NAMALWA (cell line): ENCODE data around the gene IL4R.
"Not testable (repeated sequence)": the region's sequence is repeated elsewhere in the genome, so short reads cannot be mapped to it uniquely, and the experiment has no call there.

ENCODE experiments used
- DNase-seq: peaks from one replicate; pipeline ENCODE4 v3.0.0-alpha.2; 2015; ENCODE audit warnings: low spot score

Gene IL4R

DNA sequence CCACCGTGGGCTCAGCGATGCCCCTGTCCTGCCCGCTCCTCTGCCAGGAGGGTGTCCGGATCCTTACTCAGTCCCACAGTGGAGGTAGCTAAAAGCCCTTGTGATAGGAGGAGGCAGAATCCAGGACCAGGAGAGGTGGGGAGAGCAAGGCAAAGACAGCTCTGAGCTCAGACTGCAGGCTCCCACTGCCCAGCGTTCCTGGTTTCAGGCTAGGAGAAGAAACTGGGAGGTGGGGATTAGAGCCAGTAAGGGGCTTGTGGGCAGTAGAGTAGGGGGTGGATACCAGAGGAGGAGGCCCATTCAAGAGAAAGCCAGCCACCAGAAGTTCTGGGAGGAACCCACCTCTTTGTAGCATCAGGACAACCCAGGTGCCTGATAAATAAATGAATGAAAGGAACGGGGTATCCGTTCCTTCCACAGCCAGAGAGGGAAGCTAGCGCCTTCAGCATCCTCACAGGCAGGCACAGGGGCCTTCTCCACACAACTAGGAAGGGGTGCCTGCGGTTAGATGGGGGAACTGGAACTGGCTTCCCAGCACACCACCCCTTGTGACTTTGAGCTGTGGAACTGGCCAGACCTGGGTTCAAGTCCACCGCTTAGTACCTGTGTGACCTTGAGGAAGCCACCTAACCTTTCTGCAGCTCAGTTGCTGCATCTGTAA is 90.5 kb downstream of the IL4R start:
- no peak for DNase-seq

DNA sequence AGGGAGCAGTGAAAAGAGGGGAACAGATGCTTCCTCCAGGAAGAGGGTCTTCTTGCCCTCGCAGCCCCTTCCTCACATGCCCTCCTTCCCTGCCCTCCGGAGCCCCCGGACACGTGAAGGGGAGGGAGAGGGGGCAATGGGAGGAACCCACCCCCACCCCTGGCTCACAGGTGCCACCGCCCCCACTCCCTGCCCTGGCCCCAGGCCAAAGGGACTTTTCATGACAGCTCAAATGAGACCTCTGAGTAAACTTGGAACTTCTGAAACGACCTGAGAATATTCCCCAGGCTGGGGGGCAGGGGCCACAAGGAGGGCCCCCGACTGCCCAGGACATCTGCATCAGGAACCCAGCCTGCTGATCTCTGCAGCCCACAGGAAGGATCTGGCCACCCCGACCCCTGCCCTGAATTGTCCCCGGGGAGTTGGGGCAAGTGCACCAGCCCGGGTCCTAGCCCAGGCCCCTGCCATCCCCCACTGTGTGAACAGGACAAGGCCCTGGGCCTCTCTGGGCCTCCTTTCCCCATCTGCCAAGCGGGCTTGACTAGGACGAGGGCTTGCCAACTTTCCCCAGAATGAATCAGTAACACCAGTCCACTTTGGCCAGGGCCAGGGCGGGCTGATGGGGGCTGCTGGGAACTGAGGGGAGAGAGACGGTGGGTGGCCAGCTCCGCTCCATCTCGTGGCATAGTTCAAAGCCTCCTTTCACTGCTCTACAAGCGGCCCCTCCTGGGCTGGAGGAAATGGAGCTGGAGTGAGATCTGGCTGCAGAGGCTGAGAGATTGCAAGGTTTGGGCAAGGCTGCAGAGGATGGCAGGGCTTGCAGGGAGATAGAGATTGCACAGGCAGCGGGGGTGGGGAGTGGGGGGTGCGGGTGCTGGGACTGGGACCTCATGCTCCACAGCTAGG is 92.0 kb downstream of the IL4R start:
- no peak for DNase-seq

DNA sequence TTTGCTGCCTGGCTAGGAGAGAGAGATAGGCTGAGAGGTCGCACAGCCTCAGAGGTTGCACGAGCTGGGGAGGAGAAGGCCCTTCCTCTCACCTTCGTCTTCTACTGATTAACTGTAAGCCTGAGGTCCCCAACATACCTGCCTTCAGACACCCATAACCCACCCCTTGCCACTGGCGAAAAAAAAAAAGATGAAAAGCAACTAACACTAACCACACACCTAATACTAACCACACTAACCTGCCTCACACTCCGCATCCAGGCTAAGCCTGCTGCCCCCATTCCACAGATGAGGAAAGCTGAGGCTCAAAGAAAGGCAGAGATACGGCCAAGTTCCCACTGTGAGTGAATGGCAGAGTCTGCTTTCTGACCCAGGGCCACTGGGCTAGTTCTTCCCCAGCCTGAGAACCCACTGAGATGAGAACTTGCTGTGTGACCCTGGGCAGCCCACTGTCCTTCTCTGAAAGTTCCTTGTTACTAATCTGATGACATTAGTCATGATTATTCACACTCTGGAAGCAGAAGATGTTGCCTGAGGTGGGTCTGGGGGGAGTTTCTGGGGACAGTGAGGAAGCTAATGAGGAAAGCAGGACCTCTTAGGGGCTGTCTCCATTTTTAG is 92.8 kb downstream of the IL4R start:
- DNase-seq: no peak

DNA sequence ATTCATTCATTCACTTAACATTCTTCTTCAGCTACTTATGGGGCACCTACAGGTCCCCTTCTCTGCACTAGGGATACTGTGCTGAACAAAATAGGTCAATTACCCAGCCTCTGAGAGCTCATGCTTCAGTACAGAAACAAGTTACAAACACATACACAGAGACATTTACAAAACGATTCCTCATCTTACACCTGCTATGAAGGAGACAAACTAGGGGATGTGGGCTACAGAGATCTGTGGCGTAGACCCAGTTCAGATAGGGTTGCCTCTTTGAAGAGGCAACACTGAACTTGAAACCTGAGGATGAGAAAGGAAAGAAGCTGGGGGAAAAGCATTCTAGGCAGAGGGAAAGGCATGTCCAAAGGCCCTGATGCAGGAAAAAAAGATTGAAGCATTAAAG is 93.4 kb downstream of the IL4R start:
- no peak for DNase-seq

GRCh38 chr16:27408012-27408601 is 94.3 kb downstream of the IL4R start:
- peak; percentile 33 for DNase-seq

DNA sequence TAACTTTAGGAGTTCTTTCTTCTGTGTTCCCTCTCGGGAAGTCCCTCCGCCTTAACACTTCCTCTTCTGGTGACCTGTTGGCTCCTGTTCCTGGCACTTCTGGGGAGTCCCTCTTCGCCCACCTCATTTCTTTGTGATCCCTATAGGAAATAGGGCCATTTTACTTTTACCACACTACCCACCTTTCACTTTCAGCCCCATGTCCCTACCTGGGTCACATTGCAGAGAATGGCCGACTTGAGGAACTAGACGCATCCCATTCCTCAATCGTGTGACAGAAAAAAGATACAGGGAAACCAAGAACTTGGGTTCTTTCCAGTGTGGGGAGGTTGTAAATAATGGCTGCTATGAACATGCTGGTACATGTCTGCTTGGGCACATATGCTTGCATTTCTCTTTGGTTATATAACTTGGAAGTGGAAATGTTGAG is 94.8 kb downstream of the IL4R start:
- DNase-seq: no peak

GRCh38 chr16:27409958-27410357 is 96.2 kb downstream of the IL4R start:
- DNase-seq: not testable (repeated sequence)

- no peak for DNase-seq
Measured at GRCh38 chr16:27410761-27411160, 97.0 kb downstream of the IL4R start.

DNA sequence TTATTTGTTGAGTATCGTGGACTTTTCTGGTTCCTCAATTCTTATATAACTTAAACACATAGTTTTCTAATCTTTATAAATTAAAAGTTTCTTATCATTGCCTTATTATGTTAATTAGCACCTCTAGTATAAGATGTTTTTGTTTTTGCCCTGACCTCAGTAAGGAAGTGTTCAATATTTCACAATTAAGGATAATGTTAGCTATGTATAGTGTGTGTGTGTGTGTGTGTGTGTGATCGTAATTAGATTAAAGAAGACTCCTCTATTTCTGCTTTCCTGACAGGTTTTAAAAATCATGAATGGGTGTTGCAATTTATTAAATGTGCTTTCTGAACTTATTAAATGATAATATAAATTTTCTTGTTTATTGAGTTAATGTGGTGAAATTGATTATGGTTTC is 100.2 kb downstream of the IL4R start:
- DNase-seq: no peak
